BJ (cell line): ENCODE measurements around the gene CD80. TPM values are rescaled to one million over a fixed set of nuclear protein-coding genes. Genes with fewer than 3 reads are reported as not detected.
A peak's percentile ranks its signal among the peaks of the same experiment; 100 is the strongest.

Source experiments
- CTCF ChIA-PET: fragments of 350-600 bp; formaldehyde crosslinking; extraction: SDS; loops from one replicate; lab custom pipeline; 2021; ENCODE audit warnings: antibody characterized with exemption, inconsistent platforms; lab: Yijun Ruan, JAX
- POLR2A ChIA-PET: fragments of 300-600 bp; sonication (Branson Sonifier 250); formaldehyde crosslinking; extraction: SDS; loops from one replicate; lab custom pipeline; 2021; ENCODE audit warnings: antibody characterized with exemption; lab: Charles Lee
- DNase-seq: peaks from one replicate; pipeline ENCODE4 v3.0.0-alpha.2; 2011; ENCODE audit warnings: low read depth
- H3K27me3 ChIP-seq: 2 replicates; pipeline ENCODE4 v1.6.0; 2011; ENCODE audit warnings: low read length; ENCODE audit not compliant: control insufficient read depth, insufficient read depth
- H3K36me3 ChIP-seq: 2 replicates; pipeline ENCODE4 v1.5.1; 2011; ENCODE audit warnings: low read length; ENCODE audit not compliant: control insufficient read depth, insufficient read depth
- H3K4me3 ChIP-seq: 2 replicates; pipeline ENCODE4 v1.5.1; 2011; ENCODE audit warnings: low read depth, mild to moderate bottlenecking, control low read depth, low read length
- CTCF ChIP-seq: IDR thresholded peaks from 2 replicates; pipeline ENCODE4 v1.5.1; 2011; ENCODE audit warnings: low read depth, mild to moderate bottlenecking, control low read depth, inconsistent platforms, low read length, moderate library complexity; ENCODE audit not compliant: insufficient read depth
- polyA plus RNA-seq: library from polyadenylated mRNA; depleted of rRNA; stranded (reverse); fragments of >200 nt; gene quantifications from 2 replicates; pipeline ENCODE4 v1.2.3, GENCODE V29; 2011

The CD80 gene
- polyA plus RNA-seq, 1 experiment, result not detected

- no peak overlapping the region for H3K4me3 ChIP-seq
- ChIA-PET POLR2A (no interaction called here), CTCF (no interaction called here)
These were observed 31.3 kb upstream of the CD80 start for GRCh38 chr3:119590706-119591105.

GRCh38 chr3:119589102-119589773 is 29.8 kb upstream of the CD80 start:
- CTCF ChIA-PET, result interaction anchor here (2.6 kb wide), 1 partner anchor 10 kb away, joined by 16 read pairs; no protein-coding TSS in a partner anchor
- Histone ChIP-seq H3K36me3 (no peaks in the 10 kb centered on the region), H3K27me3 (no peaks in the 10 kb centered on the region; the same call in 1 of the 2 replicates), H3K4me3 (no peak overlapping the region)
- POLR2A ChIA-PET, result no interaction called here
- DNase-seq, result no peak
- no peak for TF ChIP-seq CTCF

More at GRCh38 chr3:119590706-119591105, 31.3 kb upstream of the CD80 start:
- no peak for DNase-seq
- TF ChIP-seq CTCF, result no peak
- no peaks in the 10 kb centered on the region for H3K36me3 ChIP-seq
- H3K27me3 ChIP-seq, result no peaks in the 10 kb centered on the region; the same call in 1 of the 2 replicates

- TF ChIP-seq CTCF, result no peak
- DNase-seq, result no peak
- POLR2A ChIA-PET, result no interaction called here
- Histone ChIP-seq H3K27me3 (no peaks in the 10 kb centered on the region; the same call in 1 of the 2 replicates), H3K36me3 (no peaks in the 10 kb centered on the region), H3K4me3 (no peak overlapping the region)
- CTCF ChIA-PET, result interaction anchor here (0.6 to 2.6 kb wide), 2 partner anchors 11 to 43 kb away, joined by 4 to 16 read pairs; no protein-coding TSS in a partner anchor
These were observed 28.7 kb upstream of the CD80 start for GRCh38 chr3:119588112-119588511.

- no peak overlapping the region for H3K4me3 ChIP-seq
- POLR2A ChIA-PET, result no interaction called here
- no peak for TF ChIP-seq CTCF
- peak; percentile 33 for DNase-seq
- no peaks in the 10 kb centered on the region for H3K36me3 ChIP-seq
- H3K27me3 ChIP-seq, result no peaks in the 10 kb centered on the region
- CTCF ChIA-PET, result interaction anchor here (2.6 kb wide), 1 partner anchor 13 kb away, joined by 16 read pairs; no protein-coding TSS in a partner anchor
These were observed 27.3 kb upstream of the CD80 start for GRCh38 chr3:119586733-119587172.

GRCh38 chr3:119585856-119586570 is 26.6 kb upstream of the CD80 start:
- no peaks in the 10 kb centered on the region for H3K27me3 ChIP-seq
- no peak for DNase-seq
- no peak for TF ChIP-seq CTCF
- no peaks in the 10 kb centered on the region for H3K36me3 ChIP-seq
- POLR2A ChIA-PET, result interaction anchor here (0.6 kb wide), 1 partner anchor 636 kb away, joined by 7 read pairs; no protein-coding TSS in a partner anchor
- H3K4me3 ChIP-seq, result no peak overlapping the region
- CTCF ChIA-PET, result no interaction called here
